A673 (cell line): ENCODE results near the gene CHPT1. TPM values are rescaled to one million over a fixed set of nuclear protein-coding genes. Genes with fewer than 3 reads are reported as not detected.
"Not testable (repeated sequence)": the region's sequence is repeated elsewhere in the genome, so short reads cannot be mapped to it uniquely, and the experiment has no call there.

Source experiments
- BruUV-seq: library from RNA; stranded (reverse); fragments of 400-500 nt; replicated peaks from 2 replicates; lab custom pipeline; 2021; lab: Mats Ljungman, UMichigan
- CTCF ChIA-PET: fragments of 300-600 bp; sonication (Branson Sonifier 250); formaldehyde crosslinking; loops from one replicate; lab custom pipeline; 2022; ENCODE audit warnings: antibody characterized with exemption; lab: Charles Lee
- POLR2A ChIA-PET: fragments of 300-600 bp; sonication (Branson Sonifier 250); formaldehyde crosslinking; loops from one replicate; lab custom pipeline; 2022; ENCODE audit warnings: antibody characterized with exemption; ENCODE audit not compliant: low non-redundant PET; lab: Charles Lee
- DNase-seq: peaks from one replicate; pipeline ENCODE4 v3.0.0-alpha.2; 2015; ENCODE audit warnings: low spot score
- H3K27ac ChIP-seq: fragments of 200-600 bp; sonication (generic); 2 replicates; pipeline ENCODE4 v1.5.1; 2016; ENCODE audit warnings: mixed run types, low read depth, mild to moderate bottlenecking, mixed read lengths, antibody characterized with exemption, low read length; ENCODE audit not compliant: poor library complexity, severe bottlenecking
- H3K27me3 ChIP-seq: fragments of 200-600 bp; sonication (generic); replicated peaks from 2 replicates; pipeline ENCODE4 v1.6.1; 2017; ENCODE audit warnings: mixed run types, low read depth, mild to moderate bottlenecking, mixed read lengths, antibody characterized with exemption, low read length; ENCODE audit not compliant: insufficient read depth, poor library complexity
- H3K36me3 ChIP-seq: fragments of 200-600 bp; sonication (generic); 2 replicates; pipeline ENCODE4 v1.6.1; 2016; ENCODE audit warnings: mixed run types, mild to moderate bottlenecking, mixed read lengths, antibody characterized with exemption, low read length; ENCODE audit not compliant: insufficient read depth, poor library complexity, severe bottlenecking
- H3K4me1 ChIP-seq: fragments of 200-600 bp; sonication (generic); 2 replicates; pipeline ENCODE4 v1.6.1; 2017; ENCODE audit warnings: mixed run types, mild to moderate bottlenecking, mixed read lengths, antibody characterized with exemption, low read length; ENCODE audit not compliant: insufficient read depth, poor library complexity, severe bottlenecking
- H3K4me3 ChIP-seq: fragments of 200-600 bp; sonication (generic); 2 replicates; pipeline ENCODE4 v1.5.1; 2016; ENCODE audit warnings: low read depth, mixed run types, mild to moderate bottlenecking, mixed read lengths, low read length; ENCODE audit not compliant: poor library complexity, severe bottlenecking
- H3K9me3 ChIP-seq: fragments of 200-600 bp; sonication (generic); 2 replicates; pipeline ENCODE4 v1.6.1; 2016; ENCODE audit warnings: mixed run types, low read depth, mild to moderate bottlenecking, mixed read lengths, antibody characterized with exemption, low read length; ENCODE audit not compliant: poor library complexity, severe bottlenecking
- CTCF ChIP-seq: fragments of 300-800, 200-600 bp; sonication (generic); conservative IDR thresholded peaks from 2 replicates; pipeline ENCODE4 v1.5.1; 2017; ENCODE audit warnings: low read depth, mild to moderate bottlenecking, antibody characterized with exemption, low read length, moderate library complexity, mixed read lengths
- EZH2 ChIP-seq: fragments of 200-600 bp; sonication (generic); IDR thresholded peaks from 2 replicates; pipeline ENCODE4 v1.6.1; 2017; ENCODE audit warnings: borderline replicate concordance, low read depth, mild to moderate bottlenecking, mixed read lengths, antibody characterized with exemption, low read length; ENCODE audit not compliant: poor library complexity, severe bottlenecking
- intact Hi-C: fragments of 100-400 bp; cut with micrococcal nuclease; formaldehyde crosslinking; loops from one replicate; pipeline ENCODE4 v1.10.0; 2022; ENCODE audit not compliant: unreplicated experiment
- total RNA-seq: library from RNA; stranded (reverse); gene quantifications from 2 replicates; pipeline ENCODE4 v1.2.3, GENCODE V29; 2021

CHPT1 gene
- total RNA-seq, 1 experiment from 2014 or later = 31.6 TPM

- CTCF ChIA-PET = no interaction called here
- H3K4me3 ChIP-seq = no peak overlapping the region
- TF ChIP-seq CTCF = no peak
- TF ChIP-seq EZH2 = no peak
- H3K27ac ChIP-seq = no peak overlapping the region
- DNase-seq = no peak
- POLR2A ChIA-PET = no interaction called here
- peaks cover 6% of the 10 kb centered on the region for H3K4me1 ChIP-seq
- no TSS peak for BruUV-seq
- H3K9me3 ChIP-seq = no peaks in the 10 kb centered on the region
- H3K27me3 ChIP-seq = no peaks in the 10 kb centered on the region
- intact Hi-C loops = no loop called here
- H3K36me3 ChIP-seq = no peaks in the 10 kb centered on the region
Observed at GRCh38 chr12:101680647-101681046, 16.8 kb upstream of the CHPT1 start.

- BruUV-seq, POLR2A ChIA-PET, H3K4me1 ChIP-seq, H3K27ac ChIP-seq, H3K4me3 ChIP-seq, DNase-seq, H3K36me3 ChIP-seq, CTCF ChIA-PET, H3K9me3 ChIP-seq, H3K27me3 ChIP-seq, intact Hi-C loops: not testable (repeated sequence)
Observed at GRCh38 chr12:101681627-101682026, 15.8 kb upstream of the CHPT1 start.

GRCh38 chr12:101685092-101685491 lies 12.3 kb upstream of the CHPT1 start:
- TF ChIP-seq EZH2 = no peak
- TF ChIP-seq CTCF = no peak
- no peak overlapping the region for H3K4me3 ChIP-seq
- BruUV-seq = no TSS peak
- no peaks in the 10 kb centered on the region for H3K9me3 ChIP-seq
- H3K27ac ChIP-seq = no peak overlapping the region
- ChIA-PET CTCF (no interaction called here), POLR2A (no interaction called here)
- H3K36me3 ChIP-seq = no peaks in the 10 kb centered on the region
- intact Hi-C loops = no loop called here
- no peaks in the 10 kb centered on the region for H3K27me3 ChIP-seq
- peaks cover 6% of the 10 kb centered on the region for H3K4me1 ChIP-seq
- DNase-seq = no peak

- TF ChIP-seq EZH2 (no peak), CTCF (no peak)
- DNase-seq = no peak
- intact Hi-C loops = no loop called here
- no peaks in the 10 kb centered on the region for H3K9me3 ChIP-seq
- no TSS peak for BruUV-seq
- no peaks in the 10 kb centered on the region for H3K27me3 ChIP-seq
- ChIA-PET POLR2A (no interaction called here), CTCF (no interaction called here)
- H3K4me3 ChIP-seq = no peak overlapping the region
- no peak overlapping the region for H3K27ac ChIP-seq
- no peaks in the 10 kb centered on the region for H3K36me3 ChIP-seq
- H3K4me1 ChIP-seq = peaks cover 6% of the 10 kb centered on the region
Observed at GRCh38 chr12:101686176-101686575, 11.3 kb upstream of the CHPT1 start.
